HepG2 (cell line): ENCODE results near the gene SIRT7. TPM values are rescaled to one million over a fixed set of nuclear protein-coding genes. Genes with fewer than 3 reads are reported as not detected.

Experiments
- CENPT ChIP-seq: sonication (generic); formaldehyde crosslinking; IDR thresholded peaks from 2 replicates; pipeline ENCODE4 v1.8.0; 2022; ENCODE audit warnings: low read depth, mild to moderate bottlenecking, moderate library complexity, missing genetic modification reagents
- CSRNP1 ChIP-seq: sonication (generic); formaldehyde crosslinking; IDR thresholded peaks from 2 replicates; pipeline ENCODE4 v1.8.1; 2023; ENCODE audit warnings: mild to moderate bottlenecking, missing genetic modification reagents
- ELK4 ChIP-seq: sonication (generic); formaldehyde crosslinking; IDR thresholded peaks from 2 replicates; pipeline ENCODE4 v1.9.0; 2021; ENCODE audit warnings: missing genetic modification reagents, borderline replicate concordance
- EZH2 ChIP-seq: conservative IDR thresholded peaks from 2 replicates; pipeline ENCODE4 v1.6.1; 2012; ENCODE audit warnings: mild to moderate bottlenecking, low read depth, low read length, moderate library complexity
- FOXP1 ChIP-seq, 2 experiments: fragments of 450-650 bp in 1 of 2; IDR thresholded peaks; 2 replicates each; pipeline ENCODE4 v1.6.1; 2017 to 2018; ENCODE audit warnings: antibody characterized with exemption in 1 of 2
- GATAD1 ChIP-seq: IDR thresholded peaks from 2 replicates; pipeline ENCODE4 v1.6.1; 2016; ENCODE audit warnings: missing genetic modification reagents, missing compliant biosample characterization
- KLF12 ChIP-seq: sonication (generic); formaldehyde crosslinking; IDR thresholded peaks from 2 replicates; pipeline ENCODE4 v1.4.0; 2020; ENCODE audit warnings: missing genetic modification reagents, borderline replicate concordance
- KLF13 ChIP-seq: sonication (generic); formaldehyde crosslinking; IDR thresholded peaks from 2 replicates; pipeline ENCODE4 v1.4.0; 2020; ENCODE audit warnings: mild to moderate bottlenecking, missing genetic modification reagents
- MAFF ChIP-seq: IDR thresholded peaks from 2 replicates; pipeline ENCODE4 v1.6.1; 2011; ENCODE audit warnings: low read depth, low read length, improper control_type of control experiment
- MTF2 ChIP-seq: sonication (generic); formaldehyde crosslinking; IDR thresholded peaks from 2 replicates; pipeline ENCODE4 v1.5.0; 2020; ENCODE audit warnings: missing genetic modification reagents, borderline replicate concordance
- PAF1 ChIP-seq: IDR thresholded peaks from 2 replicates; pipeline ENCODE4 v1.6.1; 2016; ENCODE audit warnings: missing genetic modification reagents, missing compliant biosample characterization
- RBFOX2 ChIP-seq: fragments of 200-400 bp; formaldehyde crosslinking; IDR thresholded peaks from 2 replicates; pipeline ENCODE4 v1.6.1; 2017; ENCODE audit warnings: low read depth, mild to moderate bottlenecking, low read length
- SATB2 ChIP-seq: sonication (generic); formaldehyde crosslinking; IDR thresholded peaks from 2 replicates; pipeline ENCODE4 v1.5.0; 2020; ENCODE audit warnings: missing genetic modification reagents
- SUZ12 ChIP-seq: fragments of 150-350 bp; IDR thresholded peaks from 2 replicates; pipeline ENCODE4 v1.6.1; 2014; ENCODE audit warnings: low read depth, low read length
- TBX3 ChIP-seq: fragments of 450-650 bp; IDR thresholded peaks from 2 replicates; pipeline ENCODE4 v1.6.1; 2017; ENCODE audit warnings: antibody characterized with exemption, mild to moderate bottlenecking, inconsistent platforms, borderline replicate concordance
- TEAD2 ChIP-seq: sonication (generic); formaldehyde crosslinking; IDR thresholded peaks from 2 replicates; pipeline ENCODE4 v1.9.0; 2021; ENCODE audit warnings: missing genetic modification reagents
- ZBTB3 ChIP-seq: sonication (generic); formaldehyde crosslinking; IDR thresholded peaks from 2 replicates; pipeline ENCODE4 v1.4.0; 2020; ENCODE audit warnings: low read depth, mild to moderate bottlenecking, moderate library complexity, missing genetic modification reagents, borderline replicate concordance
- ZFX ChIP-seq: sonication (generic); formaldehyde crosslinking; IDR thresholded peaks from 2 replicates; pipeline ENCODE4 v1.4.0; 2020; ENCODE audit warnings: mild to moderate bottlenecking, low read depth, missing genetic modification reagents, moderate library complexity
- ZMYM3 ChIP-seq: sonication (generic); formaldehyde crosslinking; IDR thresholded peaks from 2 replicates; pipeline ENCODE4 v1.5.1; 2020; ENCODE audit warnings: mild to moderate bottlenecking, missing genetic modification reagents
- ZNF12 ChIP-seq: sonication (generic); formaldehyde crosslinking; IDR thresholded peaks from 2 replicates; pipeline ENCODE4 v1.5.0; 2020; ENCODE audit warnings: missing genetic modification reagents
- ZNF136 ChIP-seq: sonication (generic); formaldehyde crosslinking; IDR thresholded peaks from 2 replicates; pipeline ENCODE4 v1.8.1; 2022; ENCODE audit warnings: low read depth, mild to moderate bottlenecking, moderate library complexity, missing genetic modification reagents
- ZNF232 ChIP-seq: sonication (generic); formaldehyde crosslinking; IDR thresholded peaks from 2 replicates; pipeline ENCODE4 v1.4.0; 2020; ENCODE audit warnings: missing genetic modification reagents, borderline replicate concordance
- ZNF292 ChIP-seq: sonication (generic); formaldehyde crosslinking; IDR thresholded peaks from 2 replicates; pipeline ENCODE4 v1.8.1; 2022; ENCODE audit warnings: mild to moderate bottlenecking, low read depth, missing genetic modification reagents, borderline replicate concordance
- ZNF331 ChIP-seq: sonication (generic); formaldehyde crosslinking; IDR thresholded peaks from 2 replicates; pipeline ENCODE4 v1.4.0; 2020; ENCODE audit warnings: missing genetic modification reagents
- ZNF550 ChIP-seq: sonication (generic); formaldehyde crosslinking; IDR thresholded peaks from 2 replicates; pipeline ENCODE4 v1.4.0; 2020; ENCODE audit warnings: mild to moderate bottlenecking, missing genetic modification reagents, borderline replicate concordance
- ZNF562 ChIP-seq: sonication (generic); formaldehyde crosslinking; IDR thresholded peaks from 2 replicates; pipeline ENCODE4 v1.8.0; 2022; ENCODE audit warnings: missing genetic modification reagents, borderline replicate concordance
- ZNF629 ChIP-seq: sonication (generic); formaldehyde crosslinking; conservative IDR thresholded peaks from 2 replicates; pipeline ENCODE4 v1.5.0; 2020; ENCODE audit warnings: missing genetic modification reagents
- ZNF775 ChIP-seq: sonication (generic); formaldehyde crosslinking; IDR thresholded peaks from 2 replicates; pipeline ENCODE4 v1.4.0; 2020; ENCODE audit warnings: missing genetic modification reagents, mild to moderate bottlenecking, moderate library complexity, borderline replicate concordance
- ZNF782 ChIP-seq: sonication (generic); formaldehyde crosslinking; IDR thresholded peaks from 2 replicates; pipeline ENCODE4 v1.4.0; 2020; ENCODE audit warnings: missing genetic modification reagents, mild to moderate bottlenecking, borderline replicate concordance
- ZNF879 ChIP-seq: sonication (generic); formaldehyde crosslinking; IDR thresholded peaks from 2 replicates; pipeline ENCODE4 v1.8.1; 2023; ENCODE audit warnings: missing genetic modification reagents
- polyA plus RNA-seq, 8 experiments: library from polyadenylated mRNA; depleted of rRNA in 3 of 8; stranded (reverse) in 7 of 8; unstranded in 1 of 8; fragments of >200 nt; fragmentation: Illumina TruSeq in 4 of 8; extraction: Trizol in 4 of 8; gene quantifications; 2 replicates each; pipeline versions ENCODE4 v1.2.1 to v1.2.3, GENCODE V29; 2011 to 2016; ENCODE audit warnings: low read depth in 4 of 8, missing spikeins in 1 of 8, mixed read lengths in 1 of 8; ENCODE audit not compliant: insufficient read depth in 1 of 8
- total RNA-seq, 5 experiments: library from RNA; depleted of rRNA; stranded (reverse); fragments of >200 nt; fragmentation: Illumina TruSeq; extraction: Trizol; gene quantifications; 2 replicates each; pipeline ENCODE4 v1.2.3, GENCODE V29; 2016; ENCODE audit warnings: low read depth in 1 of 5

The SIRT7 gene
- total and polyA plus RNA-seq, 2 of the 13 experiments (the other 11 are each of a cell fraction or from before 2014, with no cell fraction given), result 8.3 to 24.8 TPM

- TF ChIP-seq TBX3 (no peak), ZMYM3 (no peak), ZNF292 (CRISPR knock-in tag) (no peak), ZFX (CRISPR knock-in tag) (peak; percentile 72), SUZ12 (no peak), CENPT (CRISPR knock-in tag) (peak; percentile 77; the same call in 1 of the 2 replicates), ZNF136 (CRISPR knock-in tag) (no peak), ZNF879 (CRISPR knock-in tag) (no peak), PAF1 (CRISPR knock-in tag) (peak; percentile 43; the same call in 1 of the 2 replicates), ZNF629 (no peak), KLF13 (CRISPR knock-in tag) (no peak), ELK4 (no peak), ZNF12 (CRISPR knock-in tag) (no peak), FOXP1 (IDR thresholded peaks at IDR 0.05) (no peak), FOXP1 (CRISPR knock-in tag; IDR thresholded peaks at IDR 0.05) (no peak), ZNF562 (CRISPR knock-in tag) (no peak), ZNF550 (CRISPR knock-in tag) (no peak), ZNF782 (CRISPR knock-in tag) (peak; percentile 53; the same call in 1 of the 2 replicates), GATAD1 (CRISPR knock-in tag) (peak; percentile 87), MAFF (no peak), ZNF232 (CRISPR knock-in tag) (no peak), RBFOX2 (peak; percentile 88), TEAD2 (CRISPR knock-in tag) (no peak), MTF2 (no peak), CSRNP1 (CRISPR knock-in tag) (no peak), ZNF331 (no peak), ZNF775 (CRISPR knock-in tag) (no peak), EZH2 (no peak), SATB2 (no peak), ZBTB3 (no peak), KLF12 (CRISPR knock-in tag) (no peak)
These were observed at the start of gene SIRT7 (continued) for GRCh38 chr17:81917565-81918332.
